DMS53 (cell line): ENCODE results near the gene ZNF132.

ENCODE experiments used
- DNase-seq: peaks from one replicate; lab custom pipeline; 2025; lab: John Stamatoyannopoulos, UW

Gene ZNF132

DNA sequence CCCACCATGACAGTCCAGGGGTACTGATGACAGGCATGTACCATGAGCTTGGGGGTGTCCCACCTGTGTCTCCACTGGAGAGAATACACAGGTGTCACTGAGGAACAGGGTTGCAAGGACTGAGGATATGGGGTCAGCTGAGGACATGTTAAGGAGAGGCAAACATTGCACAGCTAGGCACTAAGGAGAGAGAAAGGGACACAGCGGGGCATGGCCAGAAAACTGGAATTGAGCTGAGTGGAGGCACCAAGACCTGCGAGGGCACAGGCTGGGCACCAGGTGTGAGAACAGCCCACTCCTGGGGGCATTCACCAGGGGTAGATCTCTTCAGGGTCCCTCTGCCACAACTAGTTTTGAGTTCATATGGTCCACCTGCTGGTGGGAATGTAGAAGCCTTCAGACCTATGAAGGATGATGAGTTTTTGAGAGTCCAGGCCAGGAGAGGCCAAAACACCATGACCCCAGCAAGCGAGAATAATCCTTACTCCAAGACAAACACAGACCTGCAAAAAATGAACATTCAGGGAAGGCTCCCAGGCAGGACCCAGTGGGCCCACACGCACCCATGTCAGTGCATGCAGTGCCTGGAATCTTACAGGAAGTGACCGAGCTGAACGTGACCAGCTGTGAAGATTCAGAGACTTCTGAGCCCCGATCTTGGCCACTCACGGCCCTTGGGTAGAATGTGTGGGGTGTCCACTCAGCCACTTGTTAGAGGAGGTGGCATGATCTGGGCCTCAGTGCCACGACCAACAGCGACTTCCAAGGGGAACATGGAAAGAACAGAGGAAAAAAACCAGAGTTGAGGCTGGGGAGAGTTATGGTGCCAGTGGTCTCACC, 32.9 kb downstream of the ZNF132 start:
- DNase-seq: peak; percentile 36

- DNase-seq: peak; percentile 42
Observed at GRCh38 chr19:58403920-58404478, 36.0 kb downstream of the ZNF132 start.

DNA sequence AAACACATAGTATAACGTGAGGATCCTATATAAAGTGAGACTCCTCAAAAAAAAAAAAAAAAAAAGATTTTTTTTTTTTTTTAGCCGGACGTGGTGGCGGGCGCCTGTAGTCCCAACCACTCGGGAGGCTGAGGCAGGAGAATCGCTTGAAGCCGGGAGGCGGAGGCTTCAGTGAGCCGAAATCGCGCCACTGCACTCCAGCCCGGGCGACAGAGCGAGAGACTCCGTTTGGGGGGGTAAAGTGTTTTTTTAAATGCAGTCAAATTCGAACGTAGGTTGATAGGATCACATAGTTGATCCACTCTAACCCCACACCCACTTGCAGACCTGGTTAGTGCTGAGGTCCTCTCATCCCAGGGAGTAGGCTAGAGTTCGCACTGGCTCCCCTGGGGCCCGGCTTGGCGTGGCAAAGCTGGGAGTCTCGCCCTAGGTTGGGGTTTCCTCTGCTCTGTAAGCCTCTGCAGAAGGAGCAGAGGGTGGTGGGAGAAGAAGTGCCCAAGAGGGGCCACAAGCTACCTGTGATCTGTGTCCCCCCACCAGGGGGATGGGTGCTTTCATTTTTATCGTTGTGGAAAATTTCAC, 38.0 kb downstream of the ZNF132 start:
- peak; percentile 58 for DNase-seq

- DNase-seq: peak; percentile 100
Observed at GRCh38 chr19:58400916-58401839, 38.8 kb downstream of the ZNF132 start.

- peak; percentile 48 for DNase-seq
Observed at GRCh38 chr19:58400316-58400915, 39.5 kb downstream of the ZNF132 start.

DNA sequence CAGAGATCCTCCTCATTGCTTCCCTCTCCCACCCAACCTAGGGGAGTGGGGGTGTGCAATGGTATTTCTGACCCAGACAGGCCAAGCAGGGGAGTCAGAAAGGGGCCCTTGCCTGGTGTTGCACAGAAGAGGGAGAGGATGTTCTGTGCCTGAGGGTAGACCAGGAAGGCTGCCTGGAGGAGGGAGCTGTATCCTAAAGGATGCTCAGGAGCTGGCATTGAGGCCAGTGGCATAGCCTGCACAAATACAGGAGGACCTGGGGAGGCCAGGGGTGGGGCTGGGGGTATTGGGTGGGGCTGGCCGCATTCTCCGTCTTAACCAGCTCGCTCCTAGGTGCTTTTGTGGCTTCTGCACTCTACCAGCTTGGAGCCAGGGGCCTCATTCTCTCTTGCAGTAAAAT, 40.0 kb downstream of the ZNF132 start:
- DNase-seq: no peak

GRCh38 chr19:58398545-58398944, 41.4 kb downstream of the ZNF132 start:
- no peak for DNase-seq

- DNase-seq: no peak
Observed at GRCh38 chr19:58398087-58398486, 41.9 kb downstream of the ZNF132 start.

DNA sequence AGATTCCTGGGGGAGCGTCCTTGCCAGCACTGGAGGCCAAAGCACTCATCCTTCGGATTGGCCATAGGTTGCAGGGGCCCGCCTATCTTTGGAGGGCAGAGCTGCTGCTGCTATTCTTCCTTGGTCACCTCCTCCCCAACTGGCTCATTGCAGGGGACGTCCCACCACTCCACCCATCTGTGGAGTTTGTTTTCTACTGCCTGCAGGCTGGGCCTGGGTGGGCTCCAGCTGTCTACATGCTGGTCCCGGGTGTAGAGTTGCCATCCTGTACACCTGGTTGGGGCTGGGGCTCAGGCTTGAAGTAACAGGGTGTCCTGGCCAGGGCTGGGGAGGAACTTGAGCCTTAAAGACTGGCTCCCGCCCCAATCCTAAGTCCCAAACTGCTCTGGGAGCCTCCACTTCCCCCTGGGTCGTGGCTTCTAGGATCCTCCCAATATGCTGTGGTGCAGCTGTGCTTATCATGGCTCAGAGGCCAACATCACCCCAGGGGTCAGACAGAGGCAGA, 42.4 kb downstream of the ZNF132 start:
- no peak for DNase-seq

DNA sequence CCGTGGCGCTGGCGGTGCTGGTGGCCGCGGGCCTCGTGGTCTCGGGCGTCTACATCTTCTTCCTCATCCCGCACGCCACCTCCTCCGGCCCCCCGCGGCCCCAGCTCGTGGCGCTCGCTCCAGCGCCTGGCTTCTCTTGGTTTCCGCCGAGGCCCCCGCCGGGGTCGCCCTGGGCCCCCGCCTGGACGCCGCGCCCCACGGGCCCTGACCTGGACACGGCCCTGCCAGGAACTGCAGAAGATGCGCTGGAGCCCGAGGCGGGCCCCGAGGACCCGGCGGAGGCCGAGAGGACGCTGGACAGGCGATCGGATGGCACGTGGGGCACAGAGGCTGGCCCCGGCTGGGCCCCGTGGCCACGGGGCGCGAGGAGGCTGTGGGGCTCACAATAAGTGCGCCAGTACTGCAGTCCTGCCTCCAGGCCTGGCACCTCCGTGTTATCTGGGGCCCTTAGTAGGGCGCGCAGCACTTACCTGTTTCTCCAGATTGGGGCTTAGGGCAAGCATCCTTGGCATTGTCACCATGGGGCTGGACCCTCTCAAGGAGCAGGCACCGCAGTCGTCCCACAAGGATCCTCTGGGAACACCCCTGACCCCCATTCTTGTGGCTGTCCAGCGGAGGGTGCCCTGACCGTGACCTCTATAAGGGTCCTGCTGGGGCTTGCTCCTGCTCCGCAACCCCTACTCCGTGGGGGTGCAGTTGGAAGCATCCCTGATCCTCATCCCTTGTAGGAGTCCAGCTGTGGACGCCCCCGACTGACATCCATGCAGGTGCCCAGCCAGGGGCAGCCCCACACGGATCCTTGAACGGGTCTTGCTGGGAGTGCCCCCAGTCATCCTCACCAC, 43.0 kb downstream of the ZNF132 start:
- no peak for DNase-seq

DNA sequence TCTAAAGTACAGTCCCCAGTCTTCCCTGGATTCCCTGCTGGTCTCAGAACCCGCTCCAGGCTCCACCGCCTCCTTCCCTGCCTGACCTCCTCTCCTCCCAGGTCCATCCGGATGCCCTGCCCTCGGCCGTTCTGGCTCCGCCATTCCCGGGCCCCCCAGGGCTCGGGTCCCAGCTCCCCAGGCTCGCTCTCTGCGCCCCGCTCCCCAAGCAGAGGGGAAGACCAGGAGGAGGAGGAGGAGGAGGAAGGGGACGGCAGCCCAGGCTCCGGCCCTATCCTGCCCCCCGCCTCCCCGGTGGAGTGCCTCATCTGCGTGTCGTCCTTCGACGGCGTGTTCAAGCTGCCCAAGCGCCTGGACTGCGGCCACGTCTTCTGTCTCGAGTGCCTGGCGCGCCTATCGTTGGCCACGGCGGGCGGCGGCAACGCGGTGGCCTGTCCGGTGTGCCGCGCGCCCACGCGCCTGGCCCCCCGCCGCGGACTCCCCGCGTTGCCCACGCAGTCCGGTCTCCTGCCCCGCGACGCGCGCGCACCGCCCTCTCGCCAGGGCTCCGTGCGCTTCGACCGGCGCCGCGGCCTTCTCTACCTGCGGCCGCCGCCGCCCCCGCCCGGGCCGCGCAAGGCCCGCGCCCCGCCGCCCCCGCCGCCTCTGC, 43.9 kb downstream of the ZNF132 start:
- peak; percentile 61 for DNase-seq

- peak; percentile 94 for DNase-seq
Observed at GRCh38 chr19:58395220-58395978, 44.6 kb downstream of the ZNF132 start, which contains the start of gene RNF225. RNF225 (plus strand) TSS chr19:58395656; CDS start chr19:58396090, 434 bp downstream.

DNA sequence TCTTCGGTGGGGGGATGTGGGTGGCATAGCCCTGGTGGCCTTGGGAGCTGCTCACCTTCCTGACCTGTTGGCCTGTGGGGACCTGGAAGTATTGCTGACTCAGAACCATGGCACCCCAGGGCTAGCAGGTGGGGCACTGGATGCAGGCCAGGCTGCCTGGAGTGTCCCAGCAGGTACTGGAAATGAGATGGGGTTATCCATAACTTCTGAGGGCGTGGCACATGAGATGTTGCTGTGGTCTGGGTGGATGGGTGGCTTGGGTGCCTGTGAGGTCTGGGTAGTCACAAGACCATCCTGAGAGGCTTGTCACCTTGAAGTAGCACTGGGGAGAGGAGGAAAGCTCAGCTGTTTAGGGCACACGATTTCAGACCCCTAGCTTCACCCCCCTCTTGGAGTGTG, 45.1 kb downstream of the ZNF132 start:
- DNase-seq: no peak

DNA sequence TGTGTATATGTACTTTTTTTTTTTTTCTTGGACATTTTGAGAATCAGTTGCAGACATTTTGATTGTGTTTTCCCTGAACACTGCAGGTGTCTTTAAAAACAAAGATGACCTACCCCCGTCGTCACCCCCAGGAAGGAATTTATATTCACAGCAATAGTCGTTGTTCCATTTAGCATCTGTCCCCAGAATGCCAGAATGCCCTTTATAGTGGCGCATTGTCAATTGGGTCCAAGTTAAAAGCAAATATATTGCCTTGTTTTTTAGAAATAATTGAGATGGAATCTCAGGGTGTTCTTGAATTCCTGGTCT, 46.3 kb downstream of the ZNF132 start:
- no peak for DNase-seq

GRCh38 chr19:58392945-58393724, 46.8 kb downstream of the ZNF132 start:
- peak; percentile 48 for DNase-seq

DNA sequence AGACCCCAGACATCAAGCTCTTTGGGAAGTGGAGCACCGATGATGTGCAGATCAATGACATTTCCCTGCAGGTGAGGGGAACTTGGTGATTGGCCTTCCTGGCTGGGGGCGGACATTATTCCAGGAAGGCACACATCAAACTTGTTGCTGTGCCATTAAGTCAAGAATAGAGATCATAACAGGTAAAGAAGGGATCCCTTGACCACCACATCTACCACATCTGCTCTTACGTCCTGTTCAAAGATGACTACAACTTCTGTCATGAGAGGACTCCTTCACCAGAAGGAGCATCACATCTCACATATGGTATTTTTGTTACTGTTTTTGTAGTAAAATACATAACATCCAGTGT, 51.8 kb downstream of the ZNF132 start:
- no peak for DNase-seq

DNA sequence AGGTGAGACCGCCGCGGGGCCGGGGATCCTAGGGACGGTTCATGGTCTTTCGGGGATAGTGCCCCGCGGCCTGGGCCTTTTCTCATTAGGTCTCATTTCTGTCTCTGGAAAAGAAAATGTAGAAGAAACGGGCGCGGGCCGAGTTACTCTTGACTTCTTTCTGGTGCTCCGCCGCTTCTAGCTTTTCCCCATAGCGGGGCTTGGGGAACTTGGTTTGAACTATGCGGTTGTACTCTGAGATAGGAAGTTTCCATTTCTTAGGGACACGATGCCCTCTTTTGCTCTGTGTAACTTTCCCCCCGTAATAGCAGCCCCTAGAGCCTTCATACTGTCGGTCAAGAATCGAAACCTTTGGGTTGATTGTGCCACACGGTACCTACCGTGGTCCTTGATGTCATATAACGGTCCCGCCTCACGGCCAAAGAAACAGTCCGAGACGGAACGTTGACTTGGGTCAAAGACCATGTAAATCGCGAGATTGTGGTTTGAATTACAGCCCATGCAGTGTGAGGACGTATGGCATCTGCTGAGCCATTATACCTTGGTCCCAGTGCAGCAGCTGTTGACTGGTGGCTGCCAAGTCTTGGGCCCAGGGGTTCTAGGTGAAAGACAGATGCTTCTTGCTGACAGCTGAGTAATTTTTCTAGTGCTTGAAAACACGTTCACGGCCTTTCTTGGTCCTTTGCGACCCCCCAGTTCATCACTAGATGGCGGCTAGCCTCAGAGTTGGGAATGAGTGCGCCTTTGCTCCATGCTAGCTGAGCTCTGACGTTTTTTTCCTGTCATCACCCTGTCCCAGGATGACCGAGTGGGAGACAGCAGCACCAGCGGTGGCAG, 52.4 kb downstream of the ZNF132 start:
- DNase-seq: peak; percentile 50
